Stomach (tissue), 4 donors: ENCODE results near the gene ZSCAN20.

Experiments
- CTCF ChIP-seq, 7 experiments: fragments of 450-650 bp in 4 of 7; fragments of 200-600 bp in 3 of 7; sonication (generic) in 3 of 7; IDR thresholded peaks; one replicate each; pipeline ENCODE4 v1.5.1; 2016 to 2019; ENCODE audit warnings: antibody characterized with exemption in 7 of 7, control low read depth in 2 of 7, mild to moderate bottlenecking in 1 of 7
- POLR2A ChIP-seq, 4 donors: fragments of 450-650 bp; IDR thresholded peaks; one replicate each; pipeline ENCODE4 v1.6.1; 2016; ENCODE audit warnings: antibody characterized with exemption in 4 of 4, control low read depth in 2 of 4, mild to moderate bottlenecking in 1 of 4, moderate library complexity in 1 of 4
- POLR2AphosphoS5 ChIP-seq, 3 donors: sonication (generic); formaldehyde crosslinking; IDR thresholded peaks; one replicate each; pipeline ENCODE4 v1.6.1; 2016; ENCODE audit warnings: antibody characterized with exemption in 3 of 3

GRCh38 chr1:33473900-33474299 is 1.5 kb downstream of the ZSCAN20 start:
- TF ChIP-seq CTCF (IDR thresholded peaks at IDR 0.05) = no peak
- no peak for TF ChIP-seq POLR2A (IDR thresholded peaks at IDR 0.05)
- no peak for TF ChIP-seq POLR2AphosphoS5 (IDR thresholded peaks at IDR 0.05)
